ENCODE results near the gene RNF14.

RNF14 gene

DNA sequence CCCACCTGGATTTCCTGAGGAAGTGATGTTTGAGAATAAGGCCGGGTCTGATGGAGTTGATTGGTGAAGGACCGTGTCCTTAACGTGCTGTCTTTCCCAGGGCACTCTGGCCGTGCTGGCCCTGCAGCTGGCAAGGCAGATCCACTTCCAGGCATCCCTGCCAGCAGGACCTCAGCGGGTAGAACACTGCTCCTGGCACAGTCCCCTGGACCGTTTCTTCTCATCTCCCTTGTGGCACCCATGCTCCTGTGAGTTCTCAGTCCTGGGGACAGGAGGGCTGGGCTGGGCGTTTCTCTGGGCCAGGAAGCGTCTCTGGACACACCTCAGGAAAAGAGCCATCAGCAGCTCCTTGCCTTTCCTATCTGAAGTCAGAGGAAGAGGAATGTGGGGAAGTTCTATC is 40.9 kb upstream of the RNF14 start:
- TF ChIP-seq, protein P1, sequence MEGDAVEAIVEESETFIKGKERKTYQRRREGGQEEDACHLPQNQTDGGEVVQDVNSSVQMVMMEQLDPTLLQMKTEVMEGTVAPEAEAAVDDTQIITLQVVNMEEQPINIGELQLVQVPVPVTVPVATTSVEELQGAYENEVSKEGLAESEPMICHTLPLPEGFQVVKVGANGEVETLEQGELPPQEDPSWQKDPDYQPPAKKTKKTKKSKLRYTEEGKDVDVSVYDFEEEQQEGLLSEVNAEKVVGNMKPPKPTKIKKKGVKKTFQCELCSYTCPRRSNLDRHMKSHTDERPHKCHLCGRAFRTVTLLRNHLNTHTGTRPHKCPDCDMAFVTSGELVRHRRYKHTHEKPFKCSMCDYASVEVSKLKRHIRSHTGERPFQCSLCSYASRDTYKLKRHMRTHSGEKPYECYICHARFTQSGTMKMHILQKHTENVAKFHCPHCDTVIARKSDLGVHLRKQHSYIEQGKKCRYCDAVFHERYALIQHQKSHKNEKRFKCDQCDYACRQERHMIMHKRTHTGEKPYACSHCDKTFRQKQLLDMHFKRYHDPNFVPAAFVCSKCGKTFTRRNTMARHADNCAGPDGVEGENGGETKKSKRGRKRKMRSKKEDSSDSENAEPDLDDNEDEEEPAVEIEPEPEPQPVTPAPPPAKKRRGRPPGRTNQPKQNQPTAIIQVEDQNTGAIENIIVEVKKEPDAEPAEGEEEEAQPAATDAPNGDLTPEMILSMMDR (IDR thresholded peaks at IDR 0.05; ENCODE audit: low read length, missing control alignments) = no peak
- no peak for DNase-seq (ENCODE audit: low read depth)
- no peak overlapping the region for H3K4me3 ChIP-seq (replicated peaks; ENCODE audit: low read depth, low read length)

DNA sequence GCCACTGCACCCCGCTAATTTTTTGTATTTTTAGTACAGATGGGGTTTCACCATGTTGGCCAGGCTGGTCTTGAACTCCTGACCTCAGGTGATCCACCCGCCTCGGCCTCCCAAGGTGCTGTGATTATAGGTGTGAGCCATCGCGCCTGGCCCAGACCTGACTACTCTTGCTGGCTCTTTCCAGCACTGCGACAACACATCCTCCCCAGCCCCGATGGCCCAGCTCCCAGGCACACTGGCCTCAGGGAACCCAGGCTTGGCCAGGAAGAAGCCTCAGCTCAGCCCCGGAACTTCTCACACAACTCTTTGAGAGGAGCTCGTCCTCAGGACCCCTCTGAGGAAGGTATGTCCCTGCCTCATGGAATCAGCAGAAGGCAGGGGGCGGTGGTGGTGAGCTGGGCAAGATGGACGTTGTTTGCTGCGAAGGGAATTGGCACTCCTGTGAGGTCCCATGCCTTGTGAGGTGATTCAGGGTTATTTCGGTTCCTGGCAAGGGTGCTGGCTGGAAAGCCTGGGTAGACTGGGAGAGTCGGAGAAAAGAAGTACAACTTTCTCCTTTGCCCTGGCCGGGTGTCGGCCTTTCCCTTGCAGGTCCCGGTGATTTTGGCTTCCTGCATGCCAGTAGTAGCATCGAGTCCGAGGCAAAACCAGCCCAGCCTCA is 39.4 kb upstream of the RNF14 start:
- DNase-seq (ENCODE audit: low read depth) = no peak
- H3K4me3 ChIP-seq (replicated peaks; ENCODE audit: low read depth, low read length) = no peak overlapping the region
- TF ChIP-seq, protein P1 (IDR thresholded peaks at IDR 0.05; ENCODE audit: low read length, missing control alignments) = no peak

DNA sequence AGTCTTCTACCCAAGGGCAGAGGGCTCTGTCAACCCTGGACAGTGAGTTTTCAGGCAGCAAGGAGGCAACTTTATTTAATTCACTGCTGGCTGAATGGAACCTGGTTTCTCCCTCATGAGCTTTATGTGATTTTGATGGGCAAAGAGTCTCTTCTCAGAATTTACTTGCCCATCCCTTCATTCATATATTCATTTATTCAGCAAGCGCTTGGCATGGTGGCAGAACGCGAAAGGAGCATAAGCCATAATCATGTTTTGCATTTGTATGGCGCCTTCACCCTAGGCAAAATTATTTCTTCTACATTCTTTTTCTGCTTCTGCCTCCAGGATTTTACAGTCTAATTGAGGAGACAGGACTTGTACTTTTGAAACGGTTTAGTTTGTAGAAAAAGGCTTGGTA is 37.2 kb upstream of the RNF14 start:
- TF ChIP-seq, protein P1 (IDR thresholded peaks at IDR 0.05; ENCODE audit: low read length, missing control alignments) = no peak
- H3K4me3 ChIP-seq (replicated peaks; ENCODE audit: low read depth, low read length) = no peak overlapping the region

DNA sequence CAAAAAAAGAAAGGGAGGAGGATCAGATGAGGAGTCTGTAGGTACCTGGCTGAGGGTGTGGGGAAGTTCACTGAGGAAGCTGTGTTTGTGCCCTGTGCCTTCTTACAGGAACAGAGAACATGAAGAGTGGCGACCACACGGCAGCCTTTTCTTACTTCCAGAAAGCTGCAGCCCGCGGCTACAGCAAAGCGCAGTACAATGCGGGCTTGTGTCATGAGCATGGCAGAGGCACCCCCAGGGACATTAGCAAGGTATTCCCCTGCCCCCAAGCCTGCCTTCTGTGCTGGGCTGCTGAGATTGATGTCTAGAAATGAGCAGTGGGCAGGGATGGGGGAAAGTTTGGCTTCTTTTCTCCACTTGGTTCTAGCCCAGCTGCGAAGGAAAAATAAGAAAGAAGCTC is 35.8 kb upstream of the RNF14 start:
- no peak overlapping the region for H3K4me3 ChIP-seq (replicated peaks; ENCODE audit: low read depth, low read length)
- DNase-seq (ENCODE audit: low read depth) = no peak
- TF ChIP-seq, protein P1 (IDR thresholded peaks at IDR 0.05; ENCODE audit: low read length, missing control alignments) = no peak

More for the DNA sequence above, 37.2 kb upstream of the RNF14 start:
- no peak for DNase-seq (ENCODE audit: low read depth)

DNA sequence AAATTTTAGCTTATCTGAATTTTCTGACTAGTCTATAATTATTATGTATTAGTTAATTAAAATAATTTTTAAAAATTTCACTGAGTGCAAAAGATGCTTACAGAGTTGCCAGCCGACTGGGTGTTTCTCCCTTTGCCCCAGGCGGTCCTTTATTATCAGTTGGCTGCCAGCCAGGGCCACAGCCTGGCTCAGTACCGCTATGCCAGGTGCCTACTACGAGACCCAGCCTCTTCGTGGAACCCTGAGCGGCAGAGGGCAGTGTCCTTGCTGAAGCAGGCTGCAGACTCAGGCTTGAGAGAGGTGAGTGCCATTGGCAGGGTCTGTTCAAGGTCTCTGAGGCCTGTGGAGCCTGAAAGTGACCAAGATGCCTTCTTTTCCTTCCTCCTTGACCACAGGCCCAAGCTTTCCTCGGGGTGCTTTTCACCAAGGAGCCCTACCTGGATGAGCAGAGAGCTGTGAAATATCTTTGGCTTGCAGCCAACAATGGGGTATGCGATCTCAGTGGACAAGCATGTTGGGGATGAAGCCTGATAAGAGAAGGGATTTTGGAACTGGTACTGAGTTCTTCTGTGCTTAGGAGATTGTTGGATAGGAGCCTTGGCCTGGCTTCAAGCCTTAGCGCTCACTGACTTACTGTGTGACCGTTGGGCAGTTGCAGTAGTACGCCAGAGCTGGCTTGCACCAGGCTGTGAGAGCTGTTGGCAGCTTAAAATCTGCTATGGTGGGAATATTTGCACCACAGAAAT is 34.6 kb upstream of the RNF14 start:
- TF ChIP-seq, protein P1 (IDR thresholded peaks at IDR 0.05; ENCODE audit: low read length, missing control alignments) = no peak
- DNase-seq (ENCODE audit: low read depth) = no peak
- H3K4me3 ChIP-seq (replicated peaks; ENCODE audit: low read depth, low read length) = no peak overlapping the region

DNA sequence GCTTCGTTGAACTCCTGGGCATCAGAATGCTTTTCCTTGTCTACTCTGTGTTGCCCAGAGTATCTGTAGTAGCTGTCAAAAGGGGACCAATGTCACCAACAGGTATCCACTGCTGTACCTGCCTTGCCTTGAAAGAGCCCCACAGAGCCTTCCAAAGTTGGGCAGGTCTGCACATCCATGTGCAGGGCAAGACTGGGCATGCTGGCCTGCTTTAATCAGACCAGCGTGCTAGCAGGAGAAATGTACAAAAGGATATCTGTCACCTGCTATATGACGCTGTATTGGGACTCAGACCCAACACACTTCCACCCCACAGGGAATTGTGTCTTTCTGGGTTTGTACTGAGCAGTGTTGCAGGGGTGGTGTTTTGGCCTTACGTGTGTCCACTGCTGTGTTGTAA is 33.4 kb upstream of the RNF14 start:
- no peak for DNase-seq (ENCODE audit: low read depth)
- TF ChIP-seq, protein P1 (IDR thresholded peaks at IDR 0.05; ENCODE audit: low read length, missing control alignments) = no peak
- no peak overlapping the region for H3K4me3 ChIP-seq (replicated peaks; ENCODE audit: low read depth, low read length)

Data from fibroblast of pulmonary artery (primary cell).